HL-60 (cell line): ENCODE data around the gene STIP1.

Experiments
- DNase-seq, 2 experiments: peaks; one replicate each; pipeline ENCODE4 v3.0.0-alpha.2; 2010 to 2020; ENCODE audit warnings: low read depth in 1 of 2, low spot score in 1 of 2
- H3K27ac ChIP-seq: fragments of 250-450 bp; sonication (Bioruptor Pico); replicated peaks from 2 replicates; pipeline ENCODE4 v1.5.1; 2020; ENCODE audit warnings: mild to moderate bottlenecking, moderate library complexity
- H3K27me3 ChIP-seq: fragments of 250-450 bp; sonication (Bioruptor Pico); 2 replicates; pipeline ENCODE4 v1.5.1; 2021; ENCODE audit warnings: mild to moderate bottlenecking, moderate library complexity; ENCODE audit not compliant: insufficient read depth, poor library complexity, severe bottlenecking
- H3K4me3 ChIP-seq: replicated peaks from 2 replicates; pipeline ENCODE4 v1.5.1; 2011; ENCODE audit warnings: mild to moderate bottlenecking, control low read depth, low read length; ENCODE audit not compliant: insufficient read depth
- GABPA ChIP-seq: IDR thresholded peaks from 2 replicates; pipeline ENCODE4 v1.6.1; 2012; ENCODE audit warnings: low read depth
- POLR2AphosphoS5 ChIP-seq: IDR thresholded peaks from 2 replicates; pipeline ENCODE4 v1.6.1; 2012; ENCODE audit warnings: low read depth
- SPI1 ChIP-seq: IDR thresholded peaks from 2 replicates; pipeline ENCODE4 v1.6.1; 2012; ENCODE audit warnings: low read depth, mild to moderate bottlenecking, borderline replicate concordance
- TF ChIP-seq, protein P1 (sequence below): IDR thresholded peaks from 2 replicates; pipeline ENCODE4 v1.6.1; 2012; ENCODE audit warnings: low read depth; ENCODE audit not compliant: insufficient replicate concordance
- TF ChIP-seq, protein P2 (sequence below): IDR thresholded peaks from one replicate; pipeline ENCODE4 v1.5.1; 2011; ENCODE audit warnings: low read length, control low read depth, inconsistent platforms; ENCODE audit not compliant: insufficient read depth

STIP1 gene

DNA sequence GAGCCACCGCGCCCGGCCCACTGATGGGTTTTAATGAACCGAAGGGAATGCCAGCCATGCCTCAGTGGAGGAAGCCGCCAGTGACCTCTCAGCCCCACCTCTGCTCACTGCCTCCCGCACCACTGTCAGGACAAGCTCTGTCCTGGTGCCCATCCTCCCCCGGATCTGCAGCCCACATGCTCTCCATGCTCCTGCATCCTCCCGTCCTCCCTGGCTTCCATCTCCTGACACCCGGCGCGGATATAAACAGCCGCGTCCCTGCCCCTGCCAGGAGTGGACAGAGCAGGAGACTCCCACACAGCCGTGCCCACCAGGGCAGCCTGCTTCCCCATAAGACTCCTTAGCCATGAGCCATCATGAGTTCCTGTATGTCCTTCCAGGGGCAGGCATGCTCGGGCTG lies 46.9 kb upstream of the STIP1 start:
- H3K27me3 ChIP-seq, result no peaks in the 10 kb centered on the region
- H3K27ac ChIP-seq, result no peak overlapping the region
- TF ChIP-seq POLR2AphosphoS5, result no peak
- TF ChIP-seq, protein P1, sequence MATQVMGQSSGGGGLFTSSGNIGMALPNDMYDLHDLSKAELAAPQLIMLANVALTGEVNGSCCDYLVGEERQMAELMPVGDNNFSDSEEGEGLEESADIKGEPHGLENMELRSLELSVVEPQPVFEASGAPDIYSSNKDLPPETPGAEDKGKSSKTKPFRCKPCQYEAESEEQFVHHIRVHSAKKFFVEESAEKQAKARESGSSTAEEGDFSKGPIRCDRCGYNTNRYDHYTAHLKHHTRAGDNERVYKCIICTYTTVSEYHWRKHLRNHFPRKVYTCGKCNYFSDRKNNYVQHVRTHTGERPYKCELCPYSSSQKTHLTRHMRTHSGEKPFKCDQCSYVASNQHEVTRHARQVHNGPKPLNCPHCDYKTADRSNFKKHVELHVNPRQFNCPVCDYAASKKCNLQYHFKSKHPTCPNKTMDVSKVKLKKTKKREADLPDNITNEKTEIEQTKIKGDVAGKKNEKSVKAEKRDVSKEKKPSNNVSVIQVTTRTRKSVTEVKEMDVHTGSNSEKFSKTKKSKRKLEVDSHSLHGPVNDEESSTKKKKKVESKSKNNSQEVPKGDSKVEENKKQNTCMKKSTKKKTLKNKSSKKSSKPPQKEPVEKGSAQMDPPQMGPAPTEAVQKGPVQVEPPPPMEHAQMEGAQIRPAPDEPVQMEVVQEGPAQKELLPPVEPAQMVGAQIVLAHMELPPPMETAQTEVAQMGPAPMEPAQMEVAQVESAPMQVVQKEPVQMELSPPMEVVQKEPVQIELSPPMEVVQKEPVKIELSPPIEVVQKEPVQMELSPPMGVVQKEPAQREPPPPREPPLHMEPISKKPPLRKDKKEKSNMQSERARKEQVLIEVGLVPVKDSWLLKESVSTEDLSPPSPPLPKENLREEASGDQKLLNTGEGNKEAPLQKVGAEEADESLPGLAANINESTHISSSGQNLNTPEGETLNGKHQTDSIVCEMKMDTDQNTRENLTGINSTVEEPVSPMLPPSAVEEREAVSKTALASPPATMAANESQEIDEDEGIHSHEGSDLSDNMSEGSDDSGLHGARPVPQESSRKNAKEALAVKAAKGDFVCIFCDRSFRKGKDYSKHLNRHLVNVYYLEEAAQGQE, result no peak
- TF ChIP-seq, protein P2, sequence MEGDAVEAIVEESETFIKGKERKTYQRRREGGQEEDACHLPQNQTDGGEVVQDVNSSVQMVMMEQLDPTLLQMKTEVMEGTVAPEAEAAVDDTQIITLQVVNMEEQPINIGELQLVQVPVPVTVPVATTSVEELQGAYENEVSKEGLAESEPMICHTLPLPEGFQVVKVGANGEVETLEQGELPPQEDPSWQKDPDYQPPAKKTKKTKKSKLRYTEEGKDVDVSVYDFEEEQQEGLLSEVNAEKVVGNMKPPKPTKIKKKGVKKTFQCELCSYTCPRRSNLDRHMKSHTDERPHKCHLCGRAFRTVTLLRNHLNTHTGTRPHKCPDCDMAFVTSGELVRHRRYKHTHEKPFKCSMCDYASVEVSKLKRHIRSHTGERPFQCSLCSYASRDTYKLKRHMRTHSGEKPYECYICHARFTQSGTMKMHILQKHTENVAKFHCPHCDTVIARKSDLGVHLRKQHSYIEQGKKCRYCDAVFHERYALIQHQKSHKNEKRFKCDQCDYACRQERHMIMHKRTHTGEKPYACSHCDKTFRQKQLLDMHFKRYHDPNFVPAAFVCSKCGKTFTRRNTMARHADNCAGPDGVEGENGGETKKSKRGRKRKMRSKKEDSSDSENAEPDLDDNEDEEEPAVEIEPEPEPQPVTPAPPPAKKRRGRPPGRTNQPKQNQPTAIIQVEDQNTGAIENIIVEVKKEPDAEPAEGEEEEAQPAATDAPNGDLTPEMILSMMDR, result no peak
- TF ChIP-seq GABPA, result no peak
- H3K4me3 ChIP-seq, result no peak overlapping the region
- DNase-seq, result no peak

- no peak for DNase-seq
- TF ChIP-seq SPI1 (no peak), GABPA (no peak)
- H3K27ac ChIP-seq, result no peak overlapping the region
- no peak overlapping the region for H3K4me3 ChIP-seq
- no peaks in the 10 kb centered on the region for H3K27me3 ChIP-seq
These were observed 45.9 kb upstream of the STIP1 start for GRCh38 chr11:64140082-64140481.

DNA sequence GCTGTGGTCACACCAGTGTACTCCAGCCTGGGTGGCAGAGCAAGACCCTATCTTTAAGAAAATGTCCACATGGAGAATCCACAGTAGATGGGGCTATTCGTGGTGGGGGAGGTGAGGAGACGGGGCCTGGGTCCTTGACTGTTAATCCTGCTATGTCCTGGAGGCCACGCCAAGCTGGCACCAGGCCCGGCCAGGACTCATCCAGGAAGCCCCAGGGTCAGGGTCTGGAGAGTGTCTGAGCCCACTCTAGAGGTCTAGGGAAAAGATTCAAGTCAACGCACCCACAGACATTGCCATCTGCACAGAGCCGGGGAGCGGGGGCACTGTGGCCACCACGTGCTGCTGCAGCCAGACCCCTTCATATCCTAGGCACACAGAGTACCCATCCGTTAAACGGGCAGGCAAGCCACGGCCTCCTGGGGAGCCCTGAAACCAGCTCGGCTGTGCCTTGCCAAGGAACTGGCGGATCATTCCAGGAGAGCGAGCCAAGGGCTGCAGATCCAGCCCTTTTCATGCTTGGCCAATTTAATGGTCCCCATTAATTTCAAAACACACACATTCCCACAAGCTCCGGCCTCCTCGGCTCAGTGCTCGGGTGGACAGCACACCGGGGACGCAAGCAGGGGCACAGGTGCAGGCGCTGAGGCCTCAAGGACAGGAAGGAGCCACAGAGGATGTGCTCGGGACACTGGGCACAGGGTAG lies 44.7 kb upstream of the STIP1 start:
- H3K27ac ChIP-seq, result no peak overlapping the region
- H3K27me3 ChIP-seq, result no peaks in the 10 kb centered on the region
- H3K4me3 ChIP-seq, result no peak overlapping the region
- TF ChIP-seq, protein P1, result no peak
- no peak for TF ChIP-seq SPI1
- TF ChIP-seq, protein P2, result no peak
- TF ChIP-seq GABPA, result no peak
- no peak for TF ChIP-seq POLR2AphosphoS5
- no peak for DNase-seq

GRCh38 chr11:64144587-64145472 lies 41.1 kb upstream of the STIP1 start:
- no peak for TF ChIP-seq GABPA
- TF ChIP-seq, protein P1, result no peak
- no peak for TF ChIP-seq POLR2AphosphoS5
- TF ChIP-seq SPI1, result no peak
- TF ChIP-seq, protein P2, result no peak
- H3K27ac ChIP-seq, result no peak overlapping the region
- no peak for DNase-seq
- H3K4me3 ChIP-seq, result no peak overlapping the region
- no peaks in the 10 kb centered on the region for H3K27me3 ChIP-seq
